Brain pericyte (primary cell): Measurements from ENCODE around the gene POLA2.

Experiments
- DNase-seq: peaks from one replicate; pipeline ENCODE4 v3.0.0-alpha.2; 2012; ENCODE audit warnings: low read depth, low spot score

Gene POLA2

DNA sequence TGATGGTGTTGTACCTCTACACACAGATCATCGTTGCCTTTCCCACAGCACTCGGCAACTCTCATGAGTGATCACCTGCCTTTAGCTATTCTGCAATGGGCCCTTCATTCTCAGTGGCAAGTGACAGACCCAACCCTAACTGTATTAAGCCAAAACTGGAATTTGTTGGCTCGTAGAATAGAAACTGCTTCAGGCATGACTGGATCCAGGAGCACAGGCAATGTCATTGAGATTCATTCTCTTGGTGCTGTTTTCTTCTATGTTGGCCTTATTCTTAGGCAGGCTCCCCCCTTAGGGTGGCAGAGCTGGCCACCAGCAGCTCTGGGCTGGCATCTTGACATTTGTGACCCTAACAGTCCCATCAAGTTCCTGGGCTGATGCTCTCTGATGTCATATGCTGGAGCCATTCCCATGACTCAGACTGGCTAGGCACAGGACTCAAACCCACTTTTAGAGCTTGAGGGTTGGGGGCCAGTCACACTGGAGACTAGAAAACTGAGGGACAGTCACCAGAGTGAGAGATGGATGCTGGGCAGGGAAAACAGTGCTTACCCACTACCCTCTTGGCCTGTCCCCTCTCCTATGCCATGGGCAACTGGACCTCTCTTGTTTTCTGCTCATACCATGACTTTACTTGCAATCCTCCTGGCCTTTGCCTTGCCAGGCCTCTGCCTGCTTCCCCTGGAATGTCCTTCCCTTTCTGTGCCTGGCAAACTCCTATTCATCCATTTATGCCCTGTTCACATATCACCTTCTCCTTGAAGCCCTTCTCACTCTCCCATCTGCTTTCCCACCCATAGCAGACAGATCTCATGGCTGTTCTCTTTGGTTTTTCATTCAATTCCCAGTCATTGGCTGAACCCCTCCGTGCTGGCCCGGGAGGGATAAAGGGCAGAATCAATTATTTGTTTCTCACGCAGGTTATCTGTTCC is 45.8 kb downstream of the POLA2 start:
- no peak for DNase-seq

DNA sequence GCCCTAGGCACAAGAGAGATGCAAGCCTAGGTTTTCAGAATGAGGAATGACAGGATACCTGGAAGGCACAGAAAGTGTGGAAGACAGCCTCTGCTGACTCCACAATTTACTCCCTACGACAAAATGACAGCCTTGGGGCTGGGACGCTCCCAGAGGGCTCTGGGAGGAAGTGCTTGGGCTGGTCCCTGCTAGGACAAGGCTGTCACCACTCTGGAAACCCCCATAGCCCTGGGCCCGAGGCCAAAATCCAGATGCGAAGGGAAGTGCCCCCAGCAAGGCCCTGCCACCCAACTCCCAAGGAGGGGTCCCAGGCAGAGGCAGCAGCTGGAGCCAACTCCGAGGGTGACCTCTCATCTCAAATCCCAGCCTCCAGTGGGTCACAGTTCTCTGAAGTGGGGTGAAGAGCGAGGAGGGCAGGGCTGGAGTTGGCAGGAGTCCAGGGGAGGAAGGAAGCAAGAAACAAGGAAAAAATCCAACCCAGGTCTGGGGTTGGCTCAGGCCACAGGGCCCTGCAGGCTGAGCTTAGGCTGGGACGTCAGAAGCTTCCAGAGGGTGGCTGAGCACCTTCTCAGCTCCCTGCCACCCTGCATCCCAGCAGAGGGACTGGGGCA is 46.6 kb downstream of the POLA2 start:
- DNase-seq, result no peak

DNA sequence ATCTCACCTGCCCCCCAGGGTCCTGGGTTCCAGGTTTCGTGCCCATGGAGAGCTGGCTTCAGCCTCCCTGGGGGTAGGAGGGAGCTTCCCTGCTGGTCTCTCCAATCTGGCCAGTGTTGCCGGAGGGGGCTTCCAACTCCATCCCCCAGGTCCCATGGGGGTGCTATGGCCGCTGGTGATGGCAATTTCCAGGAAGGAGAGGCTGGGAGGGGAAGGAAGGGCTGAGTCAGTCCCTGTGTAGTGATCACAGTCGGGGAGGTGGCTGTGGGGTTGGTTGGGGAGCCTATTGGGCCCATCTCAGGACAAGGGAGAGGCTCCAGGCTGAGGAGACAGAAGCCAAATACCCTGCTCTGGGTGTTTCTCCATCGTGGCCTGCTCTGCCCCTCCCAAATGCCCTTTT is 47.2 kb downstream of the POLA2 start:
- no peak for DNase-seq

DNA sequence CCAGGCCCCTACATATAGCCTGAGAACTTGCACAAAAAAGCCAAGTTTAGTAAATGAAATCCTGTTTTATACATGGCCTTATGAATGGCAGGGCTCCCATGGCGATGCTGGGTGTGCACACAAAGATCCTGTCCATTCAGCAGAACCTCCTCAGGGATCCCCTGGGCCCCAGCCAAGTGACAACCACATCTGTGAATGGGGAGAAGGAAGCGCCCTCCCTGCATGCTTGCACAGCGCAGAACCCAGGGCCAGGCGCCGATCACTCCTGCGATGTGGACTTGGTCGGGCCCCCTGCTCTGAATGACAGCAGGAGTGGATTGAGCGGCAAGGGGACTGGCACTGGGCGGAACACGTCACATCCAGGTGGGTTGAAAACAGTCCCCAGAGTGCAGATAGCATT is 48.5 kb downstream of the POLA2 start:
- DNase-seq, result no peak

DNA sequence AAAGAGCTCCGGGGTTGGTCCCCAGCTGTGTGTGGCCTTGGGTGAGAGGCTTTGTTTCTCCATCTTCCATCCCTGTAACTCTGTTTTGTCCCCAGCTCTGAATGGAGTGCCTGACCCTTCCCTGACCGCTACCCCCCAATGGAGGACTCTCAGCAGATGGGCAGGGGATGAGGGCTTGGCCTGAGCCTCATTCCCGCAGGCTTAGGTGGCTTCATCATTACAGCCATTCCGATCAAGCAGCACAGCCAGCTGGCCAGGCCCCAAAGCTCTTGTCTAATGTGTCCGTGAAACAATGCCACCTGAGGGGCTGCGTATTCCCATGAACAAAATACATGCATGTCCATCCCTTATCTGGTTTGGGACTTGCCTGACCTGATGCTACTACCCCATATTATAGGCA is 49.0 kb downstream of the POLA2 start:
- DNase-seq, result no peak

DNA sequence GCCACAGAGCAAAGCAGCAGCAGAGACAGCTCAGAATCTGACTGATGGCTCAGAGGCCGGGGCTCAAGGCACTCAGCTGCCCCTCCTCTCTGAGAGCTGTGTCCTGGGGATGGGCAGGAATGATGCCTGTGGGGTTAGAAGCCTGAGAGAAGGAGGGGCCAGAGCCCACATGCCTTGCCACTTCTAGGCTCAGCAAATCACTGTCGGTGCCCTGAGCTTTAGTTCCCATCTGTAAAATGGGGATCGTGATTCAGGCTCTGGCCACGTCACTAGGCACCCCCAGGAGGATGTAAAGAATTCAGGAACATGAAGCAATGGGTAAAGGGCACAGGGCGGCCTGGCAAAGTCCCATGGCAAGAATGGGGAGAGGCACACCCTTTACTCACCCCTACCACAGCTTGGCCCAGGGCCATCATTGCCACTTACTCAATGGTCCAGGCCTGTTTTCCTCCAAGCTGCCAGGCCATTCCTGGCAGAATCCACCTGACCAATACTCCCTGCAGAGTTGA is 49.5 kb downstream of the POLA2 start:
- no peak for DNase-seq

DNA sequence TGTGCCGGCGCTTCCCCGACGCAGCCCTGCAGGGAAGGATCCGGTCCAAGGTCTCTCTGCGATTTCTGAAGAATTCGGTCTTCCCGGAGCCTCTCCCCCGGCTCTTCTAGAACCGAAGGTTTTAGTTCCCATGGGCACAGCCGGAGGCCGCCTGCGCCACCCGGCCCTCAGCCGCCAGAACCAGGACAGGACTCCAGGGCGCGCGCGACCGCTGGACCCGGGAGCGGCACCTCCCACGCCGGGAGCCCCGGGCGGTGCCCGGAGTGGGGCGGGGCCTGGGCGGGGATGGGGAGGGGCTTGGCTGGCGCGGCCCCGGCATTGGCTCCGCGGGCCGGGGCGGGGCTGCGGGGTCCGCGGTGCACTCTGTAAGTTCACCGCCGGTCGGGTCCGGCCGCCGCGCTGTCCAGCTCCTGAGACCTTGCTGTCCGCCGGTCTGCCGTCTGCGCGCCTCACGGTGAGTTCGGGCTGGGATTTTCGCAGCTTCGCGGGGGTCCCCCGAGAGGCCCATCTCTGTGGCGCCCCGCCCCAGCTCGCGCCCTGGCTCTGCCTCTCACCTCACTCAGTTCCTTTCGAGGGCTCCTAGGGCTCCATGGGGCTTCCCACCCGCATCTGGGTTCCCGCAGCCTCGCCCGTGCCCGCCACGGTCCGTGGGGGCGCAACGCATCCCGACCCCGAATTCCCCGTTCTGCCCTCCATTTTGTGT is 52.9 kb downstream of the POLA2 start, which contains the start of gene CDC42EP2:
TSS of gene CDC42EP2 (plus strand) at position 366 of the 703 bp plus-strand sequence. CDS start 6,033 bp downstream, outside the sequence.
- DNase-seq, result no peak

DNA sequence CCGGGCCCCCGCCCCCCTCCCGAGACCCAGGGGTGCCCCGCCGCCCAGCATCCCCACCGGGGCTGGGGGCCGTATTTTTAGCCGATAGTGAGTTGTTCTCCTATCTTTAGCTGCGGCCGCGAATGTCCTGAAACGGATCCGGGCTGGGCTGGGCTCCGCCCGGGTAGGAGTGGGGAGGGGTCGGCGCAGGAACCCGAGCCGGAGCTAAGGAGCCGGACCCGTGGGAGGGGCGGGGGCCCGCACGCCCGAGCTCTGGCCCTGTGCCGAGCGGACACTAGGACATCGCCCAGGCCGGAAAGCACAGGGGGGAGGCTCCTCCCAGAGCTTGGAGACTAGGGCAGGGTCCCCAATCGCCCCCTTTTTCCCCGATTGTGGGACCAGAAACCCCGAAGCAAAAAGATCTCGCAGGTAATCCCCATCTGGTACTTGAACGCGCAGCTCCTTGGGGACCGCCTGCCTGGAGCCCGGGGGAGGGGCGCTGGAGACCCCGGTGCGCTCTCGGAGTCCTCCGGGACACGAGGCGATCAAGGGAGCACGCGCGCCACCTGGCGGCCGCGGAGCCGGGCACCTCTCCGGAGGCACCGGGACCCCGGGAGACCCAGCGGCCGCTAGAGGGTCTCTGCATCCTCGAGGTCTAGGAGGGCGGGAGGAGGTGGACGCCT is 53.6 kb downstream of the POLA2 start:
- DNase-seq, result no peak

DNA sequence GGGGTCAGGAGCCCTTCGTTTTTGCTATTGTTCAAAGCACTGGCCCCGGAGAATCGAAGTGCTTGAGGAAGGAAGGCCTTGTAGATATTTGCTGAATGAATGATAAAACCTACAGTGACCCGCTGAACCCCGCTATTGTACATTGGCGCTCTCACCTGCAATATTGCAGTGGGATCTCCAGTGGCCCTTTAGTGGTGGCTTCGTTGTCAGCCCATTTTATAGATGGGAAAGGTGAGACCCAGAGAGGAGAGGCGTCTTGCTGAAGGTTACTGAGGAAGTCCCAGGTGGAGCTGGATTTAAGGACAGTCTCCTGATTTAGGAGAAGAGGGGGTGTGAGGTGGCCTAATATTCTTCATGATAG is 54.1 kb downstream of the POLA2 start:
- no peak for DNase-seq

DNA sequence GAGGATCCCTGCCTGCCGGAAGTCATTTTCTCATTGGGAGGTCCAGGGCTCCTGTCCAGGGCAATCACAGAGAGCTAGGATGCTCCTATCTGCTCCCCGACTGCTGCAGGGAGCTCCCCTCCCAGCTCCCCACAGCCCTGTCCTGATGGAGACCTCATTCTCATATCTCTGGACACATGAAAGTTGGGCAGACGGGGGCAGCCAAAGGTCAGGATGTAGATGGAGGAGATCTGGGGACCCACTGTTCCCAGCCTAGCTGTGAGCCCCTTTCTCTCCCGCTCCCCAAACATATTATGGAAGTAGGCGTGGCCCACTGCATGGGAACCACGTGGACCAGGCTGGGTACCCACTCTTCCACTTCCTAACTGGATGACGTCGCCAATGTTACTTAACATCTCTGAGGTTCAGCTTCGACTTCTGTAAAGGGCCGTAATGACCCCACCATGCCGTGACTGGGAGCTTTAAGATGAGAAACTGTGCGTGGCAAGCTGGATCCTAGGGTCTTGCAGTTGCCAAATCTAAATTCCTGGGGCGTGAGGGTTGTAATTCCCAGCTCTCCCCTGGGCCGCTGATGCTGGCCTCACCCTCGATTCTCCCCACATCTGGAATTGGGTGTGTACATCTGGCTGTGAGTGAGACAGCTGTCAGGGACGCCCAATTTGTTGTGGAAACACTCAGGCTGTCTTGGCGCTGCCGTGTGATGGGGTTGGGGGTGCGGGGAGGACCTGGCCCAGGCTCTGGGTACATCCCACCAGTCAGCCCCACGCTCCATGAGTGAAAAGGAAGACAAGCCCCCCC is 54.7 kb downstream of the POLA2 start:
- DNase-seq, result no peak

DNA sequence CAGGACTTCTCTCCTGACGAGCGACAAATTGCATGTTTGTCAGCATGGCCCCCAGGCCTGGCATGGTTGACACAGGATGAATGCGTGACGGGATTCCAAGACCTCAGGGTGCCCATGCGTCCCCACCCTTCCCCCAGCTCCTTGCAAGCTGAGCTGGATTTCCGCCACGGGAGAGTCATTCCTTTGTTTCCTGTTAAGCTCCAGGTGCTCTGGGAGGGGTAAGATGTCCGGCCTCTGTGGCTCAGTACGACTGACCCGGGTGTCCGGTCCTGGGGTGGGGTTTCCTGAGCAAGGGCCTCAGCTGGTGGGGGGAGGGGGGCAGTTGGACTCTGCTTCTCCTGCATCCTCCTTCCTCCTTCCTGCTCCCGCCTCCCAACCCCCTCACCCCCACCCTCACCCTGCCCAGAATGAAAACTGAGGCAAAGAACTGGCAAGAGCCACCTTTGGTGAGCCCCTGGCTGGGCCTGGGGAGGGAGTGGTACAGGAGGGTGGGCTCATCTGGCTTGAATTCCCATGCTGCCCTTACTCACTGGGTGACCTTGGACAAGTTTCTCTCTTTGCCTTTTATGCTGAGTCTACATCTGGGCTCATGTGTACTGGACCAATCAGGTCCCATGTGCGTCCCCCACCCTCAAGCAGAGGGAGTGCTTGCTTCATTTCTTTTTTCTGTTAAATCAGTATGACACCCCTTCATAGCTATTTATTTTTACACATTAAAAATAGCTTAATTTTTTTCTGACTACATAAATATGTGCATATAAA is 55.4 kb downstream of the POLA2 start:
- no peak for DNase-seq

DNA sequence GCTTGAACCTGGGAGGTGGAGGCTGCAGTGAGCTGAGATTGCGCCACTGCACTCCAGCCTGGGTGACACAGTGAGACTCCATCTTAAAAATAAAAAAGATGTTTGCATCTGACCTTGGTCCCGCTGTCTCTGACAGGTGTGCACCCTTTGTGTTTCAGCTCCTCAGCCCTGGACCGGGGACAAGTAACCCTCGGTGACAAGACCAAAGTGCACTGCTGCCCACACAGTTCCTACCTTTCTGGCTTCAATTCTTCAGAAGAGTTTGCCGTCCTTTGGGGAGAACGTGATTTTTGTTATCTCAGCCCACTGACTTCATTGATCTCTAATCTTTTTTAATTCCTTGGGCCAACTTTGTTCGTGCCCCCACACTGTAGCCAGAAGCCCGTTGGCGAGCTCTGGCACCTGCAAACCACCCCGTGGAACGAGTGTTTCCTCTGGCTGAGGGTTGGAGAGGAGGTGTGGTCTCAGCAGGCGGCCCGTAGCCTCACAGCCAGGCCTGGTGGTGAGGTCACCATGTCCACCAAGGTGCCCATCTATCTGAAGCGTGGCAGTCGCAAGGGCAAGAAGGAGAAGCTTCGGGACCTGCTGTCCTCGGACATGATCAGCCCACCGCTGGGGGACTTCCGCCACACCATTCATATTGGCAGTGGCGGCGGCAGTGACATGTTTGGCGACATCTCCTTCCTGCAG is 58.8 kb downstream of the POLA2 start:
- no peak for DNase-seq

DNA sequence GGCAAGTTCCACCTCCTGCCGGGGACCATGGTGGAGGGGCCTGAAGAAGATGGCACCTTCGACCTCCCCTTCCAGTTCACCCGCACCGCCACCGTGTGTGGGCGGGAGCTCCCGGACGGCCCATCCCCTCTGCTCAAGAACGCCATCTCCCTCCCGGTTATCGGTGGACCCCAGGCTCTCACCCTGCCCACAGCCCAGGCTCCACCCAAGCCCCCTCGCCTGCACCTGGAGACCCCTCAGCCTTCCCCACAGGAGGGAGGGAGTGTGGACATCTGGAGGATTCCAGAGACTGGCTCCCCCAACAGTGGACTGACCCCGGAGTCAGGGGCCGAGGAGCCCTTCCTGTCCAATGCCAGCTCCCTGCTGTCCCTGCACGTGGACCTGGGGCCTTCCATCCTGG is 59.3 kb downstream of the POLA2 start:
- no peak for DNase-seq

DNA sequence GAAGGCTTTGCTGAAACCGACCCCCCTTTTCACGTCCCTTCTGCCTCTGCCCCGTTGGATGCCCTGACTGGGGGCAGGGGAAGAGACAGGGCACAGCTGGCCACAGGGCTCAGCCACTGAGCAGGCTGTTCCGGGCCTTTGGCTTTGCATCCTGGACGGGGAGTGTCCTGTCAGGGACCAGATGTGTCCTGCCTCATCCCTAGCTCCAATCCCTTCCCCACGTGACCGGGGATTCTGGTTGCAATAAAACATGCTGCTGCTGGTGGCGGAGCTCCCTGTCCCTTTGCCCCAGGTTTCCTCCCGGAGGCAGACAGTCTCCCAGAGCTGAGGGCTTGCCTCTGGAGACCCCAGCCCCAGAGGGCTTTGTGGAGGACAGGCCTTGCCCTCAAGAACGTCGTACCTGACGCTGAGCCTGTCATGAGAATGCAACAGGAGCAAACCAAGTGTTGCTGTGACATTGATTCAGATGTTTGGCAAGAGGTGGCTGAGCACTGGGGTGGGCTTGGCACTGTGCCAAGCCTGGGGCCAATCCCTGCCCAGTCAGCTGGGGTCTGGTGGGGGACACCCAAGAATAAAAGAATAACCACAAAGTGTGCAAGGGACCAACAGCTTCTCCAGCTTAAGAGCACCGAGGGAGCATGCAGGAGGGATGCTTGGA is 60.2 kb downstream of the POLA2 start:
- no peak for DNase-seq

DNA sequence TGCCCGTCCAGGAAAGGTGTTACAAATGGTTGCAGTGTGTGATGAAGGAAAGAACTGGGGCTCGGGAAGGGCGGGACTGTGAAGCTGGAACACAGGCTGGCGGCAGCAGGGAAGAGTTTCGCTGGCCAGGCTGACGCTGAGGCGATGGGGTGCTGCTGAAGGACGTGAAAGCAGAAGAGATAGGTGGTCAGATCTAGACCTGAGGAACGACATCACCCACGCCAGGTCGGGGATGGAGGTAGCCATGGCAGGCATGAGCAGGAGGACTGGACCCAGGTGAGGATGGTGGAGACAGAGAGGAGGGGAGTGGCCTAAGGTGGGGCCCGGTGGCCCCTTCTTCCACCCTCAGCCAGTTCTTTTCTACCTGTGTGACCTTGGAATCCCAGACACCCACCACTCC is 62.1 kb downstream of the POLA2 start:
- no peak for DNase-seq

DNA sequence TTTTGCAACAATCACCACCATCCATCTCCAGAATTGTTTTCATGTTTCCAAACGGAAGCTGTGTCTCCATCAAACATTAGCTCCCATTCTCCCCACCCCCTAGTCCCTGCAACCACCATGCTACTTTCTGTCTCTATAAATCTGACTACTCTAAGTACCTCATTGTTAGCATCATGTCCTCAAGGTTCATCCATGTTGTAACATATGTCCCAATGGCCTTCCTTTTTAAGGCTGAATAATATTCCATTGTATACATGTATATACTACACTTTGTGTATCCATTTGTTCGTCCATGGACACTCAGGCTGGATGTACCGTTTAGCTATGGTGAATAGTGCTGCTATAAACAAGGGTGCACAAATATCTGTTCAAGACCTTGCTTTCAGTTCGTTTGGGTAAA is 63.7 kb downstream of the POLA2 start:
- DNase-seq, result no peak

DNA sequence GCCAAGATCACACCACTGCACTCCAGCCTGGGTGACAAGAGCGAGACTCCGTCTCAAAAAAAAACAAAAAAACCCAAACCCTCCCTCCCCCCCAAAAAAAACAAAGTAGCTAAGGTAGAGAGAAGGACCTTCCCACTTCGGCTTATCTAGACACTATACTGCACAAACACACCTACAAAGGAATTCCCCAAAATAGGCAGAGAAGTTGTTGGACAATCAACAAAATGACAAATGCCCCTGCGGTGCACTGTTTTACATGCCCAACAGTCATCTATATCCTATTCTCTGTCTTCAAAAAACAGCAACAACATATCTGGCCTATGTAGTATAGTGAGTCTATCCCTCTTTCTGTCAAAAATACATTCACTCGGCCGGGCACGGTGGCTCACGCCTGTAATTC is 65.3 kb downstream of the POLA2 start:
- no peak for DNase-seq

DNA sequence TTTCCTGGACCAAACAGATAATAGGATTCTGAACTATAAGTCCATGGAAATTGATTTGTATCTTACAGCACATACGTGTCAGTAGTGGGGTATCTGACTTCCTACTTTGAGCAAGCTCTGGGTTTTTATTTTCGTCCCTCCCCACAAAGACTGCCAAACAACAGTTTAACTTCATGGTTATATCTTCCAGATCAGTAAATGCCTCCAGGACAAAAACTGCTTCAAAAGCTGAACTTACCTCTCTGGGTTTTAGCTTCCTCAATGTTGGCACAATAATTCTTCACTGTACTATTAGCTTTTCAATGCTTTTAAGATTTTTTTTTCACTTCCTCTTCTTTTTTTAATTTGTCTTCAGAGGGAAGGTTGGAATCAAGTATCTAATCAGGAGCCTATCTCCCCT is 67.7 kb downstream of the POLA2 start:
- no peak for DNase-seq

DNA sequence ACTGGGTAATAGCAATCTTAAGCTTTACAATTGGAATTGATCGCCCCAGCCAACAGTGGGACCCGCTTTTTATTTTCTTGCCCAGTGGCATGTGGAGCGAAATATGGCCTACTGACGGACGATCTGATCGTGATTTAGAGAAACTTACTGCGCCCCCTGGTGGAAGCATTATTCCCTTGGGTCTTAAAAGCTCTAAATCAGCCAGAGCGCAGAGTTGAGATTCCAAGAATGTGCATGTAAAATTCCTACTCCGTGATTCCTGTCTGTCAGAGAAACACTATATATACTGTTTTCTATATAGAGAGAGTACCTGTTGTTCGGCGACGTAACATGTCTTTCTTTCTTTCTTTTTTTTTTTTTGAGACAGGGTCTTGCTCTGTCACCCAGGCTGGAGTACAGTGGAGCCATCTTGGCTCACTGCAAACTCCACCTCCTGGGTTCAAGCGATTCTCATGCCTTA is 68.2 kb downstream of the POLA2 start:
- no peak for DNase-seq
